CD4-positive, alpha-beta T cell treated with Interleukin-21 for 1 hour (primary cell): ENCODE data around the gene SHISA5.

Source experiments
- DNase-seq: peaks from one replicate; pipeline ENCODE4 v3.0.0-alpha.2; 2020

Gene SHISA5

DNA sequence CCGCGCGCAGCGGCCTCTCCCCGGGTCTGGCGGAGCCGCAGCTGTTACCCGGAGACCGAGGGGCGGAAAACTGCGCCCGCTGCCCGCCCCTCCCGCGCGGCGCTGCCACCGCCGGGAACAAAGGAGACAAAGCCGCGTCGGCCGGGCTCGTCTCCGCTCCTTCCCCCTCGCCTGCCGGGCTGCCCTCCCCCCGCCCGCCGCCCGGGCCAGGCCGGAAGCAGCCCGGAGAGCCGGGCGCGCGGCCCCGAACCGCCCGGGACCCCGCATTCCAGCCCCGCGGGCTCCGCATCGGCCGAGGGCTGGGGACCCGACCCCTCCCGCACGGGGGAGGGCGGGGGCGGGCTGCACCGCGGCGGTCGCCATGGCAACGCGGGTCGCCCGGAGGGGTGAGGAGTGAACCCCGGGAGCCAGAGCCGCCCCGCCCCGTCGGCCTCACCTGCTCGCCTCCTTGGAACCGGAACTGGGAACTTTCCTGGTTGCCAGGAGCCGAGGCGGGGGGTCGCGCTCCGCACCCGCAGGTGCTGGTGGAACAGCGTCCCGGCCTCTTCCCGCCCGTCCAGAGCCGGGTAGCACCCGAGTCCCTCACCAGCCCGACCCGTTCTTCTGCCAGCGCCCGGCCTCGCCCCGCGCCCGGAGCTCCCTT lies 74.5 kb downstream of the SHISA5 start:
- DNase-seq = peak; percentile 72

DNA sequence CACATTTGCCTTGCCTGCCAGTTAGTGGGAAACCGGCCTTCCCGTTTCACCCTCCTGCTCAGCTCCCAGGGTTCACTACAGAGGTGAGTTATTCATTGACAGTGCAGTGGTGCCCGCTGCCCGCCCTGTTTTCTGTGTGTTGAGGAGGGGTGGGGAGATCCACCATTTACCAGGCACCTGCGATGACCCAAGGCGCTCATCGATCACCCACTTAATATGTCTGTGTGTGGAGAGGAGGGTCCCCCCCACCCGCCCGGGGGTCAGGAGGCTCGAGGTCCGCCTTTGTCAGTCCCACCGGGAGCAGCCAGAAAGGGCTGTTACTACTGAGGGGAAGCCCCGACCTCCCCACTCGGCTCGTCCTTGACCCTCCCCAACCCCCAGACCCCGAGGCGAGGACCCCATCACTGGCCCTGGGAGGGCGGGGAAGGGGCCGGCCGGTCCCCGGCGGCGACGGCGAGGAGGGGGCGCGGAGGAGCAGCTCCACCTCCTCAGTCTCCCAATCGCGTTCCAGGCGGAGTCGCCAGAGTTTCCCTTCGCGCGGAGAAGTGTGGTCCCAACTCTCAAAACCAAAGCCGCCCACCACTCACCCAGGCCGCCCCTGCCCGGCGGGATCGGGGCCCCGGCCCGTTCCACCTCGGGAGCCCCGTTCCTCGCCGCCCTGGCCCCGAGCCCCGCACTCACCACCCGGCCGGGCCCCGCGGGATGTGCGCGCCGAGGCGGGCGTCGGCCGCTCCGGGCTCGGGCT lies 75.2 kb downstream of the SHISA5 start:
- DNase-seq = no peak

DNA sequence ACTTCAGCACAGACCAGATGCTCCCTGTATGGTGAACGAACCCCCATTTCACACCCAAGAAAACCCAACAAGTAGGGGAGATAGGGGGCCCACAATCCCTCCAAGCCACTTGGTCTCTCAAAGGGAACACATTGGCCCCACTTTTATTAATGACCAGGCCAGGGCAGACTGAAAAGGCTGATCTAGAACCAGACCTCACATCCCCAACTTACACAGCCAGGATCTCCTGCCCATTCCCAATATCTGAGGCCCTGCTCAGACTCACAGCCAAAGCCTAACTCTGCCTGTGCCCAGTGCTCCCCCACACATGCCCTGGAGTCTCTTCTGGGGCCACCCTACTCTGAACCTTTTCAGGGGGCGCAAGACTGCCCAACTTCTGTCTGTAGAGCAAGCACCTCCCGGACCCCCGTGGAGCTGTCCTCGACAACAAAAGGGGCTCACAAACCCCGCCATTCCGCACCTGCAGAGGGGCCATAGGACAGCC lies 75.8 kb downstream of the SHISA5 start:
- DNase-seq = no peak

DNA sequence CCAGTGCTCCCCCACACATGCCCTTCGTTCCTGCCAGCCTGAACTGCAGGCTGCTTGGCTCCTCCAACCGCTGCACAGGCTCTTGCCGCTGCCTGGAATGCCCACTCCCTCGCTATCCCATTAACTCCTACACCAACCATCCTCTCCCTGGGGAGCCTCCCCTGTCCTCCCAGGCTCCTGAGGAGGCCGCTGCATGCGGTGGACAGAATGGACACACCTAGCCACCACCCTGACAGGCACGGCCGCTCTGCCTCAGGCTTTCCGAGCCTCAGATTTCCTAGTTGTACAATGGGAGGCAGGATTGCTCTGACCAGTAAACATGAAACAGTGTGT lies 76.4 kb downstream of the SHISA5 start:
- no peak for DNase-seq

DNA sequence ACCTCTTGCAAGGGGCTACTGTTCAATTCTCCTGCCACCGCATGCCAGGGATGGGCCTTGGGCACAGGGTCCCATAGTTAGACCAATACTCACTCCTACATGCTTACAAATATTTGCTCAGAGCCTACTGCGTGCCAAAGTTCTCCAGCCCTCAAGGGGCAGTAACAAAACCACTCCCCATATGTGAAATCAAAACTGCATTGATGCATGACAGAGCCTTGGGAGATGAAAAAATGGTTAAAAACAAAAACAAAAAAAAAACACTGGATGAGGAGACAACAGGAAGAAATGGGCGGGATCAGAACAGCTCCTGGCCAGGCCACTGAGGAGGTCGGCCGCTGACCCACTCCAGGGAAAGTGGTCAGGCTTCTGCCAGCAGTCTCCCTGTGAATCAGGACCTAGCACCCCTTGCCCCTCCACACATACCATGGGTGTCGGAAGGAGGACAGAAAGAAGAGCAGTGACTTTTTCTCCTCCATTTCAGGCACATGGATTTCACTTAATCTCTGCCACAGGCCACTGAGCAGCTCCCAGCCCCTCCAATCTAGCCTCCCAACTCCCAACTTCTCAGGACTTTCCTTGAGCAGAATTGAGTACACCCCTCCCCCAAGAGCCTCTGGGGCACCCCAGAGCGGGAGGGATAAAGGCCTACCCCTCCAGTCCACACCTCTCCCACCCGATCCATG lies 76.9 kb downstream of the SHISA5 start:
- DNase-seq = no peak

DNA sequence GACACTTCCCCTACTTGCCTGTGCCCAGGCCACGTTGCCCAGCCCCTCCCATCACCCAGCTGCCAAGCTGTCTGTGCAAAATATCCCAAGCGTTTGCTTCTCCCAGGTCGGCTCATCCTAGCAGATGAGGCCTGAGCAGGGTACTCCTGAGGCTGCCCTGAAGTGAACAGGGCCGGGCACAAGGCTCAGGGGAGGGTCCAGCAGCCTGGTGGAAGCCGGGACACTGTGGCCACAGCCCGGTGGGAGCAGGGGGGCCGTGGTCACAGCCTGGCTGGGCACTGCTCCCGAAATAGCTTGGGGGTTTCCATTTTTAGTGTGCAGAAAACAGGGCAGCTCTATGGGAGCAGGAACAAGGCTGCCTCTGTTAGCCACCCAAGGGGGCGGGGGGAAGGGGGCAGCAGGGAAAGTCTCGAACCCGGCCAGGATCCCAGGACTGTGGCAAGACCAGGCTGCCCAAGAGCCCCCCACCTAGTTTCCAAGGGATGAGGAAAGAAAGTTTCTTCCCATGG lies 77.5 kb downstream of the SHISA5 start:
- DNase-seq = no peak

DNA sequence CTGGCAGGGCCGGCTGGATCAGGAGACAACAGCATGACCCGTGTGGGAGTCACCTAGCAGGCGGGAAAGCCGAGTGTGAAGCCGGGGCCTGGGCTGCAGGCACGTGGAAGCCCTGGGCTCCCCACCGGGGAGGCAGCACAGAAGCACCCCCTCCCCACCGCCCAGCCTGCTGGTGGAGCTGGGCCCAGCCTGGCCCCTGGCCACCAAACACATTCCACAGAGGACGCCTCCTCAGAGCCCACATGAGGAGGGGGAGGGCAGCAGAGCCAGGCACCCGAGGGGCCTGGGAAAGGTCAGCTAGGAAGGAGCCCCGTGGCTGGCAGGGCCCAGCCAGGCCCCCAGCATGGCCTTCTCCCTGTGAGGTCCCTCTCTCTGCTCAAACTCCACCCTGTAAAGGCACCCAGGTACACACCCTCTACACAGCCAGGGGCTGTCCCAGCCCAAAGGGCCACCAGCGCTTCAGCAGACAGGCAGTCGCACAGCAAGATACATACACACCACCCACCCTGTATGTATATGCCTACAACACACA lies 78.6 kb downstream of the SHISA5 start:
- DNase-seq = no peak

DNA sequence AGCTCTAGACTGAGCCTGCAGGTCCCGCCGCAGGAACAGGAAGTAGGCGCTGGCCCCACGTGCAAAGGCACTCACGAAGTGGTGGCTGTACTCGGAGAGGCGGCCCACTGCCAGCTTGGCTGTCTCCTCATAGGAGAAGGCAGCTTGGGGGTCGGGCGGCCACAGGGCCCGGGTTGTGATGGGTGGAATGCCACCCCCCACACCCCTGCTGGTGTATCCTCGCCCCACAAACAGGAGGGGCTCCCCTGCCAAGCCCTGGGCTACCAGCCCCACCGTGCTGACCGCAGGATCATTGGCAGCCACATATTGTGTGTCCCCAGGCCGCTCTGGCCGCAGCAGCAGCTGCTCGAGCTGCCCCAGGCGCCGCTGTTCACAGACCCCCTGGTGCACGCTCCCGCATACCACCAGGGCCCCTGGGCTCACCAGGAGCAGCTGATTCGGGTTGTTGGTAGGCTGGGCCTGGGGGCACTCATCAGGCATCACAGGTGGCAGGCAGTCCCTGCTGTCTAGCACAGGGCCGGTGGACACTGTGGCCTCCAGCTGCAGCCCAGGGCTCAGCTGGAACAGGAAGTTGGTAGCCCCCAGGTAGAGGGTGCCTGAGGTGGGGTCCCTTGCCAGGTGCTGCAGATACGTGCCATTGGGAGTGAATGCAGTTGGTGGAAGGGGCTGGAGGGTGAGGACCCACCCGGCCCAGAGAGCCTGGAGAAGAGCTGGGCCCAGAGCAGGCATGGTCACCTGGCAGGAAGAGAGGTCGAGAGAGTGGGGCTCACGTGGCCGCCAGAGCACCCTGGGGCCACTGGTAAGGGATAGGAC lies 79.9 kb downstream of the SHISA5 start:
- no peak for DNase-seq

DNA sequence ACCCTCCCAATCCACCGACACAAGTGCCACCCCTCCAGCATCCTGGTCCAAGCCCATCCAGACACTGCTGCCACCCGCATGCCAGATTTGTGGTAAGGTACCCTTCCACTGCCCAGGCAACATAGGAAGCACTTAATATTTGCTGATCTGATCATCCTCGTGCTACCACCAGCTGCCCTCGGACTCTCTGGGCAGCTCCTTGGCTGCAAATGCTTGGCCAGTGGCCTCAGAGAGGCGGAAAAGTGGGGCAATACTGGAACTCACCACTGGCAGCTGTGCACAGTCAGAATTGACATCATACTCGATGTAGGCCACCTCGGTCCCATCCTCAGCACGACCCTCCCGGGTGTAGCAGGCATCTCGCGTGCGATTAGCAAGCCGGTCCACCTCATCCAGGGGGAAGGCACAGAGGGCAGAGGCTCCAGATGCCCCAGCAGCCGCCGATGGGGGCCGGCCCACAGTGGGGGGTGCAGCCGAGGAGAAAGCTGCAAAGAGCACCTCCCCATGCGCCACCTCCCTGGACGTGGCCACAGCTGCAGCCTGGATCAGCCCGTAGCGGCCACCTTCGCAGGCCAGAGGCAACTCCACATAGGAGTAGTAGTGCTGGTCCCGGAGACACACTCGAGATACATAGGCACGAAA lies 80.6 kb downstream of the SHISA5 start:
- DNase-seq = no peak

DNA sequence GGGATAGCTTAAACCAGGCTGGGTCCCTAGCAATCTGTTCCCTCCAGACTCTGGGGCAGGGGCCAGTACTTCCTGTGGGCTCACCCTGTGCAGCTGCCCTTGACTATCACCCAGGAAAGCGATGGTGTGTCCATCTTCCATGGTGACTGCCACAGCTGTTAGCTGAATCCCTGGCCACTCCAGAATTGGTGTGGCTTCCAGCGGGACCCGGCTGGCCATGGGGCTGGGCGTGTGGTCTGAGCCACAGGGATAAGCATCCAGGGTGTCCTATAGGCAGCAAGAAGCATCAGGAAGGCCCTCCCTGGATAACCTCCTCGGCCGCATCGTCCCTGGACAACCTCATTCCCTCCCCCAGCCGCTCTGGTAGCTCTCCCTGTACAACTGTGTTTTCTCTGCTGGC lies 81.3 kb downstream of the SHISA5 start:
- no peak for DNase-seq

DNA sequence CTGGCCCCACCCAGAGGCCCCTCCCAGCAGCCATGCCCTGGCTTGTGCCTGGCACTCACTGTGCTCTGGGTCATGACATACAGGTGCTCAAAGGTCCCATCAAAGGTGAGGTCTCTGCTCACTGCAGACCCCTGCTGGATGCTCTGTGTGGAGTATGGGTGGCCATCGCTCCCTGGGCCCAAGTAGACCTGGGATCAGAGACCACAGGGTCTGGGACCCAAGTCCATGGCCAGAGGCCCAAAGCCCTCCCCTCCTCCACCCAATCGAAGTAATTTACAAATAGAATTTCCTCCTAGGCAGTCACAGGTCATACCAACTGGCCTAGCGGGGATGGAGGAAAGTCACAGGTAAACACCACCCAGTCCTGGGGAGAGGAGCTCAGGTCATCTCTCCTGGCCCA lies 81.7 kb downstream of the SHISA5 start:
- DNase-seq = no peak

DNA sequence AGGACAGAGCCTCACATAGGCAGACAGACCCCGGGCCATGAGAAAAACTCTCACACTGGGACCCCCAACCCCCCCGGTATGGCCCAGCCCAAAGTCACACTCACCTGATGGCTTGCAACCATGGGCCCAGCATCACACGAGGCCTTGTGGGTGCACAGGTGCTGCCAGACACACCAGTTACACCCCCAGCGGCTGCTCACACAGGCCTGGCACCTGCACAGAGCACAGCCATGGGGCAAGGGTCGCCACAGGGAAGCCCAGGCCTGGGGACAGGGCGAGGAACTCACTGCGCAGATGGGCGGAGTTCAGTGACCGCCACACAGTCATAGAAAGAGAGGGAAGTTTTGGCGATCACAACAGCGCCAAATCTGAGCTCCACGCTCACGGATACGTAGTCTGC lies 83.4 kb downstream of the SHISA5 start:
- no peak for DNase-seq

DNA sequence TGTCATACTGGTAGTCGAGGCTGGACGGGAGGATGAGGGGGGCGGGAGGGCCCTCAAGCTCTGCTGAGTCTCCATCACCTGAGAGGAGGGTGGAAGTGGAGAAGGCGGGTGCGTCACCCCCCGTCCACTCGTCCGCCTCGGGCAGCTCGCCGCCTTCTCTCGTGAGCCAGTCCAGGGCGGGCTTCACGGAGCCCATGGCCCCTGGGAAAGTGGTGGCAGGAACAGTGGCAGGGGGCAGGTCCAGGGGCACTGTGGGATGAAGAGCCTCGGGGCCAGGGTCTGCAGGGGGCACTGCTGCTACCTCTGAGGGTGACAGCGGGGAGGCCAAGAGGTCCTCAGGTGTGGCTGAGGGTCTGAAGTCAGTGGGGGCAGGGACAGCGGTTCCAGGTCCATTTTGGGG lies 84.4 kb downstream of the SHISA5 start:
- no peak for DNase-seq

DNA sequence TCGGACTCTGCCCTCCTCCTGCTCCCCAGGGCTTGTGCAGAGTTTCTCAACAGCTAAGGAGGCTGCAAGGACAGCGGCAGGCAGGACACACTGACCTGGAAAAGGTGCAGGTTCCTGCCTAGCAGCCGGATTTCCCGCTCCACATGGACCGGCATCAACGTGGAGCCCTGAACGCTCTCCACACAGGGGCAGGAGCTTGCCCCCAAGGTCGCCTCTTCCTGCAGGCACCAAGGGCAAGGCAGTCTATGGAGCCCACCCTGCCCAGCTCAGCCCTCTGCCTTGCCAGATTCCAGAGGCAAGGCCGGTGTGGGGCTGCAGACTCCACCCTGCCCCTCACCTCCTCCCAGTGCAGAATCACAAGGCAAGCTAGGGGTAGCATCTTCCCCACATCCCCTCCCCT lies 84.8 kb downstream of the SHISA5 start:
- DNase-seq = no peak

DNA sequence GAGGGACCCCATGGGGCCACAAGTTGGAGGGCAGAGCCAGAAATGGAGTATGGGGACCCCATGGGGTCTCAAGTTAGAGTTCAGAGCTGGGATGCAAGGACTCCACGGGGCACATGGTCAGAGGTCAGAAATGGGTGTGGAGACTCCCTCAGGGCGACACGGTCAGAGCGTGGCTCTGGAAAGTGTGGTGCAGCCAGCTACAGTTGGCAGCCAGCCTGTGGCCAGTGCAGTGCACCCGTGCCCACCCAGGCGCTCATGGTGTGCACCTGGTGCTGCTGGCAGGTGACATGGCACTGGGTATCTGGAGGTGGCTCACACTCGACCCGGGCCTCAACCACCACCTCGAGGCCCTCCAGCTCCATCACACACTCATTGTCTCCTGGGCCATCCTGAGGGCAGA lies 85.3 kb downstream of the SHISA5 start:
- no peak for DNase-seq

DNA sequence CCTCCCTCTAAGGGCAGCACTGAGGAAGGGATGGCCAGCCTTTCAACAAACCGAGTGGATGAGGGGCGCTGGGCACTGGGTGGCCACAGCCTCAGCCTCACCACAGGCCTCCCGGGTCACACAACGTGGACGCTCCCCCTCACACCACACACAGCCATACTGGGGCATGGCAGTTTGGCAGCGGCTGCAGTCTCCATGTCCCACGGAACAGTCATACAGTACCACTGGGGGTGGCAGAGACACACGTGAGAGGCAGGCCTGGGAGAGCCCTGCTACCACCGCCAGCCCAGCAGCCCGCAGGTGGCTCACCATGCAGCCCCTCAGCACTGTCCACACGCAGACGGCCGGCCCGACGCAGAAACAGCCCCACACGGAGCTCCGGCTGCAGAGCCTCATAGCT lies 85.8 kb downstream of the SHISA5 start:
- DNase-seq = no peak
